HG03565 (cell line): ENCODE results near the gene CTBP1.

Experiments used
- ATAC-seq: cut with Tn5 transposase; IDR thresholded peaks from one replicate; pipeline ENCODE4 v1.9.1; 2021; ENCODE audit warnings: mild to moderate bottlenecking, moderate library complexity; ENCODE audit not compliant: unreplicated experiment

The CTBP1 gene

DNA sequence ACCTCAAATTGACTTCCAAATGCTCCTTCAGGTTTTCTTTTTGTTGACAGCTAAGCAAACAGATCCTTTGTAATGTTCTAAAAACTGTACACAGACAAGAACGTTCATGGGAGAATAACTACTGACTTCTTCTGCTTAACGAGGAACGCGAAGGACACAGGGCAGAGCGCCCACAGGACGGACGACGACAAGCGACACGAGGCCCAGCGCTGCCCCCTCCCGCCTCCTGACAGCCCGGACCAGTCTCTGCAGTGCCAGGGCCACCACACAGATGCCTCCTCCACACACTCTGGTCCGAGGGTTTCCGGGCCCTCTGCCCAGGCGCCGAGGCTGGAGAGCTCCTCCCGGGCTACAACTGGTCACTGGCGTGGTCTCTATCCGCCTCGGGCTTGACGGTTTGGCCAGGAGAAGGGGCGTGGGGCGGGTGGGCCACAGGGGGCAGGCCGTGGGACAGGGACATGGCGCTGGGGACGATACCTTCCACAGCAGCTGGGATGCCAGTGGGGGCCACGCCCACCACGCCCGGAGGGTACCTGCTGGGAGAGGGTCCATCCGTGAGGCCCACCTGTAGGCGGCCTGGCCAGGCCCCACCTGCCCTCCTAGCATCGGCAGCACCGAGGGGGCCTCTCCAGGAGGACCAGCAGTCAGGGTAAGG lies 36.9 kb downstream of the CTBP1 start:
- ATAC-seq: no peak

- ATAC-seq: no peak
Observed at GRCh38 chr4:1211371-1211770, 37.6 kb downstream of the CTBP1 start.

DNA sequence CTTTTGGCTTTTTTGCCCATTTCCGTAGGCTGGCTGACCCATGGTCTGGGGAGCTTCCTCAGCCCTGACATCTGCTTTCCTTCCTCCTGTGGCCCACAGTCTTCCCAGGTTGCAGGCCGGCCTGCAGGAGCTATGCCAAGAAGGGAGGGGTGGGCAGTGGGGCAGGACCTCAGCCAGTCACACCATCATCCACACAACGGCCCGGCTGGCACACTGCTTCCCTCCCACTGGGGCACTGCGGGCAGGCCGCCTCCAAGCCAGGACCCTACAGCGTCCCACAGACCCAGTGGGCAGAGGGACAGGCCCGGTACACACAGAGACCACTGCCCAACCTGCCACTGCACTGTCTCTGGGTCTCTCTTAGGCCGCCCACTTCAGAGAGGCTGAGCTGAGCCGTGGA lies 38.0 kb downstream of the CTBP1 start:
- no peak for ATAC-seq

- ATAC-seq: no peak
Observed at GRCh38 chr4:1210241-1210841, 38.6 kb downstream of the CTBP1 start.

DNA sequence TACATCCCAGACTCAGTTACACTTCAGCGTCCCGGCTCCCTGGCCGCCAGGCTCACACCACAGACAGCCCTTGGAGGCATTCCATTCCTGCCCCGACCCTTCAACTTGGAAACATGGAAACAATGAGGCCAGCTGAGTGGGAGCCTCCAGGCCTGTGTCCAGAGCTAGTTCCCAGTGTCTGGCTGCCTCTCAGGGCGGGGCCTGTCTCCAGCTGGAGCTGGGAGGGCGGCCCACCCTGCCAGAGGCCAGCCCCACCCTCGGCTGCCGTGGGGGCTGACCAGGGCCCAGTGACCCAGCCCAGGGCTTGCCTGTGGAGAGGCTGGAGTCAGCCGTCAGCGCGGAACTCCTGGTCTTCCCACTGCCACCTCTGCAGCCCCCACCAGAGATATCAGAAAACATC lies 39.1 kb downstream of the CTBP1 start:
- no peak for ATAC-seq

GRCh38 chr4:1208970-1209704 lies 39.8 kb downstream of the CTBP1 start:
- ATAC-seq: no peak

DNA sequence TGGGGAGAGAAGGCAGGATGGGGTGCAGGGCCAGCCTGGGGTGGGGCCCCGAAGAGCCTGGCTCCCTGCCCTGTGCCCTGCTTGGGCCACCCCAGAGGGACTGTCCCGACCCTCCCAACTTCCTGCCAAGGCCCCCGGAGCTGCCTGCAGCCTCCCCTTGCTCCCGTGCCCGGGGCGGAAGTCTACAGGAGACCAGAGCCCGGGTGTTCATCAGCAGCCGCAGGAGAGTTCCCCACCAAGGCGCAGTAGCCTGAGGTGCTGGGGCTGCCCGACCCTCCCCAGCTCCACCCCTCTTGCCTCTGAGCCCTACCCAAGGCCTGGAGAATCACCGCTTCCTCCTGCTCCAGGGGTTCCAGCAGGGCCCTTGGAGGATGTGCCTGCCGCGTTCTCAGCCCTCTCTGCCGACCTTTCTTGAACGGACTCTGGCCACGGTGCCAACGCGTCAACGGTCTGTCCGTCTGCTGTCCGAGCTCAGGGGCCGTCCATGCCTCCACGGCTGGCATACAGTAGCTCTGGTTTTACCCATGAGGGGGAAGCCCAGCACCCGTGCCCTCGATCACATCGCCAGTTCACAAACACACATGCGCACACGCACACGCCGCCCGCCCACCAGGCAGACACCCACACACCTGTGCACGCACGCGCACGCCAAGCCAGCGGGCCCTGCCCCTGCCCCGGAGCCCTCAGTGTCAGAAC lies 40.5 kb downstream of the CTBP1 start:
- no peak for ATAC-seq

DNA sequence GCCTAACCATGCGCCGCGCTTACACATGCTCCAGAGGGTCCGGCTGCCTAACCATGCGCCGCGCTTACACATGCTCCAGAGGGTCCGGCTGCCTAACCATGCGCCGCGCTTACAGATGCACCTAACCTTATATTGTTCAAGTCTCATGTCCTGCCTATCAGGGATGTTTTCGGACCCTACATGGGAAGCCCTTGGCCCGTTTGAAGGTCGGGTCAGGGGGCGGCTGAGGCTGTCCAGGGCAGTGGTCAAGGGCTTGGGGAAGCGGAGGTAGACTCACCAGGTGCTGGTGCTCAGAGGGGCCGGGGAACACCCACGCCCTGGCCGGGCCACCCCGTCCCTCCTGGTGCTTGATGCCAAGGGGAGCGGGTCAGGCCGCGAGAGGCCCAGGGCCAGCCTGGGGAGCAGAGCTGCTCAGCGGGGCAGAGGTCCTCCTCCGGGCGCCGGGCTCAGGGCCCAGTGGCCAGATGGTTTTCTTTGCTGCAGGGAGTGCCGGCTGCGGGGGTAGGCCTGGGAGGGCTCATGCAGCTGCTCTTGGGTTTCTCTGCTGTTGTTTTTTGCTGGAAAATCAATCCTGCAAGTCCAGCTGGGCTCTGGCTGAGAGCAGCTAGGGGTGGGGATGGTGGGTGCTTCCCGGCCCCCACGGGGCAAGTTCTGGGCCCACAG lies 41.2 kb downstream of the CTBP1 start:
- ATAC-seq: no peak

GRCh38 chr4:1207157-1207470 lies 41.8 kb downstream of the CTBP1 start:
- ATAC-seq: no peak

- no peak for ATAC-seq
Observed at GRCh38 chr4:1206299-1207156, 42.4 kb downstream of the CTBP1 start.

- no peak for ATAC-seq
Observed at GRCh38 chr4:1205586-1206298, 43.2 kb downstream of the CTBP1 start.

DNA sequence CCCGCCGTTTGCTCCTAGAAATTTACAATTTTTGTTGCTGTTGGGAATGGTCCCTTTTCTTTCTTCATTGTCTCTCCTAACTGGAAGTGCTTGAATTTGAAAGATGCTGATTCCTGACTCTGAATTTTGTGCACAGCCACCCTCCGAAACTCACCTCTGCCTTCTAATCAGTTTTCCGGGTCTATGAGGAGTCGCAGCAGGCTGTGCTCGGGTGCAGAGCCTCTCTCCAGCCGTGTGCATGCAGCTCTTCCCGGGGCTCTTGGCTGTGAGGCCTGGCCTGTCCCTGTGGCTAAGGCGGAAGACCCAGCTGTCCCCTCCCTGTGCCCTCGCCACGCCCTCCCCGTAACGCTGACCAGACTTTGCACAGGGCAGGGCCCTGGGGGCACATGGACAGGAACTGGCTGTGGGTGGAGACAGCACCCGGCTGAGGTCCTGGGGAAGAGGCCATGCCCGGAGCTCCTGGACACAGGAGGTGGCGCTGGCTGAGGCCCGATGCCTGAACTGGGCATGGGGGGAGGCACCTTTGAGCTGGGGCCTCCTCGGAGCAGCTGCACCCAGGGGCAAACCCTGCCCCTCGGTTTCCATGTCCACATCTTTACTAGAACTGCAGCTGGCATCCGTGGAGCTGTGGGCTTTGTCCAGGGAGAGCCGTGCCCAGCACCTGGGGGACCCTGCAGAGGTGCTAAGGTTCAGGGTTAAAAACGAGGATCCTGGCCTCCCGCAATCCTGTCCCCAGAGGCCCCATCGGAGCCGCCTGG lies 43.9 kb downstream of the CTBP1 start:
- no peak for ATAC-seq

GRCh38 chr4:1204286-1204827 lies 44.6 kb downstream of the CTBP1 start:
- no peak for ATAC-seq

DNA sequence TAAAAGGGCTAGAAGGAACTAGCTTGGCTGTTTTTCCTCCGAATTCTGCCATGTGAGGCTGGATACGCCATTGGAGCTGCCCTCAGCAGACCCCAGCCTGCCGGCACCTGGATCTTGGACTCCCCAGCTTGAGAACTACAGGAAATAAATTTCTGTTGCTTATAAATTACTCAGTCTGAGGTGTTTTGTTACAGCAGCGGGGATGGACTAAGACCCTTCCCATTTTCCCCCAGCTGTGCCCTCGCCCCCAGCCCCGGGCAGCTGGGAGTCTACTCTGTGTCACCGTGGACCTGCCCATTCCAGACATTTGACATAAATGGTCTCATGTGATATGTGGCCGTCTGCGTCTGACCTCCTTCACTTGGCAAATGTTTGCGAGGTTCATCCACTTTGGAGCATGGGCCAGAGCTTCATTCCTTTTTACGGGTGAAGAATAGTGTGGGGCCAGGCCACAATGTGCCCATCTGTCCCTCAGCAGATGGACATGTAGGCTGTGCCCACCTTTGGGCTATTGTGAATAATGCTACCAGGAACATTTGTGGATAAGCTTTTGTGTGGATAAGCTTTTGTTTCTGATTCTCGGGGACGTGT lies 45.8 kb downstream of the CTBP1 start:
- ATAC-seq: no peak

- no peak for ATAC-seq
Observed at GRCh38 chr4:1202526-1203011, 46.4 kb downstream of the CTBP1 start.

DNA sequence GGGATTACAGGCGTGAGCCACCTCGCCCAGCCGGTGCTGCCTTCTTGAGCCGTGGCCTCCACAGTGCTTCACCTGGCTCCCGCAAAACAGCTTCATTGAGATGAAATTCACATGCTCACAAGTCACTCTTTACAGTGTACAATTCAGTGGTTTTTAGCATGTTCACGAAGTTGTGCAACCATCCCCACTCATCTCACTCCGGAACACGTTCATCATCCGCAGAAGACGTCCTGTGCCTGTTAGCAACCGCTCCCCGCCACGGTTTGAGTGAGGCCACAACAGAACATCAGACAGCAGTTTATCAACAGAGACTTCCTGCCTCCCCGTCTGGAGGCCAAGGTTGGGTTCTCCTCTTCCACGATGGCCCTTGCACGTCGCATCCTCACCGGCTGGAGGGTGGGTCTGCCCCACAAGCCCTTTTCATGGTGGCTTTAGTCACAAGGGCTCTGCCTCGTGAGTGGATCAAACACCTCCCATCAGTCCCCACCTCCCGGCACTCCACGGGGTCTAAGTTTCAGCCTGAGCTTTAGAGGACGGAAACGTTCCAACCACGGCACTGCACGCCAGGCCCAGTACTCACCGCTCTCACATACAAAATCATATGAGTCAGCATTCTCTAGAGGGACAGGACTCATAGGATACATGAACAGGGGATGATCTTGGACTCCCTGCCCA lies 46.9 kb downstream of the CTBP1 start:
- ATAC-seq: no peak

GRCh38 chr4:1200425-1201035 lies 48.4 kb downstream of the CTBP1 start:
- no peak for ATAC-seq
